H9 (cell line): ENCODE data around the gene PCDHA1. TPM values are rescaled to one million over a fixed set of nuclear protein-coding genes. Genes with fewer than 3 reads are reported as not detected.

Source experiments
- DNase-seq: peaks from one replicate; pipeline ENCODE4 v3.0.0-alpha.2; 2017
- H2AFZ ChIP-seq: one replicate; pipeline ENCODE4 v1.6.1; 2013; ENCODE audit warnings: mild to moderate bottlenecking, low read length, control low read depth, moderate library complexity
- H2AK5ac ChIP-seq: 2 replicates; pipeline ENCODE4 v1.6.1; 2013; ENCODE audit warnings: low read length, control low read depth, mixed read lengths; ENCODE audit not compliant: insufficient read length
- H2BK120ac ChIP-seq: one replicate; pipeline ENCODE4 v1.6.1; 2013; ENCODE audit warnings: low read depth, mild to moderate bottlenecking, low read length, control low read depth, inconsistent platforms; ENCODE audit not compliant: poor library complexity, severe bottlenecking
- H2BK12ac ChIP-seq: 2 replicates; pipeline ENCODE4 v1.6.1; 2013; ENCODE audit warnings: low read length, control low read depth, mixed read lengths, low read depth; ENCODE audit not compliant: insufficient read length
- H2BK15ac ChIP-seq: 2 replicates; pipeline ENCODE4 v1.6.1; 2013; ENCODE audit warnings: low read depth, low read length, control low read depth
- H2BK20ac ChIP-seq: one replicate; pipeline ENCODE4 v1.6.1; 2013; ENCODE audit warnings: low read depth, mild to moderate bottlenecking, low read length, control low read depth, inconsistent platforms; ENCODE audit not compliant: poor library complexity, severe bottlenecking
- H2BK5ac ChIP-seq: 2 replicates; pipeline ENCODE4 v1.6.1; 2013; ENCODE audit warnings: low read length, control low read depth, mixed read lengths; ENCODE audit not compliant: insufficient read length
- H3K14ac ChIP-seq: 2 replicates; pipeline ENCODE4 v1.6.1; 2013; ENCODE audit warnings: low read length, control low read depth; ENCODE audit not compliant: insufficient read depth
- H3K18ac ChIP-seq: 2 replicates; pipeline ENCODE4 v1.6.1; 2013; ENCODE audit warnings: low read depth, mild to moderate bottlenecking, mixed read lengths, low read length, control low read depth; ENCODE audit not compliant: insufficient read length
- H3K23ac ChIP-seq: 2 replicates; pipeline ENCODE4 v1.6.1; 2013; ENCODE audit warnings: low read length, control low read depth, mixed read lengths, low read depth; ENCODE audit not compliant: insufficient read length
- H3K23me2 ChIP-seq: 2 replicates; pipeline ENCODE4 v1.6.1; 2013; ENCODE audit warnings: low read depth, mild to moderate bottlenecking, mixed read lengths, low read length, control low read depth; ENCODE audit not compliant: insufficient read length, poor library complexity, severe bottlenecking
- H3K27ac ChIP-seq: 2 replicates; pipeline ENCODE4 v1.5.1; 2013; ENCODE audit warnings: low read length, control low read depth, mixed read lengths, low read depth; ENCODE audit not compliant: insufficient read length
- H3K27me3 ChIP-seq: 2 replicates; pipeline ENCODE4 v1.6.1; 2013; ENCODE audit warnings: low read length, control low read depth, inconsistent platforms; ENCODE audit not compliant: insufficient read depth
- H3K4ac ChIP-seq: 2 replicates; pipeline ENCODE4 v1.6.1; 2013; ENCODE audit warnings: low read depth, mild to moderate bottlenecking, control low read depth, inconsistent platforms, low read length, moderate library complexity
- H3K4me1 ChIP-seq: 2 replicates; pipeline ENCODE4 v1.6.1; 2013; ENCODE audit warnings: low read length, control low read depth, inconsistent platforms; ENCODE audit not compliant: insufficient read depth
- H3K4me2 ChIP-seq: 2 replicates; pipeline ENCODE4 v1.6.1; 2013; ENCODE audit warnings: low read length, control low read depth, mixed read lengths; ENCODE audit not compliant: insufficient read length, insufficient read depth
- H3K56ac ChIP-seq: 2 replicates; pipeline ENCODE4 v1.6.1; 2013; ENCODE audit warnings: low read depth, mild to moderate bottlenecking, mixed read lengths, low read length, control low read depth; ENCODE audit not compliant: insufficient read length
- H3K79me1 ChIP-seq: 2 replicates; pipeline ENCODE4 v1.6.1; 2013; ENCODE audit warnings: low read depth, mild to moderate bottlenecking, moderate library complexity, low read length, control low read depth, inconsistent platforms; ENCODE audit not compliant: insufficient read depth, poor library complexity, severe bottlenecking
- H3K79me2 ChIP-seq: 2 replicates; pipeline ENCODE4 v1.6.1; 2013; ENCODE audit warnings: low read length, control low read depth, inconsistent platforms; ENCODE audit not compliant: insufficient read depth
- H3K9ac ChIP-seq: 2 replicates; pipeline ENCODE4 v1.6.1; 2013; ENCODE audit warnings: low read length, control low read depth, mixed read lengths; ENCODE audit not compliant: insufficient read length; ENCODE audit errors: extremely low read depth
- H3K9me3 ChIP-seq: one replicate; pipeline ENCODE4 v1.6.1; 2013; ENCODE audit warnings: low read depth, low read length, inconsistent platforms; ENCODE audit not compliant: control insufficient read depth
- H3T11ph ChIP-seq: one replicate; pipeline ENCODE4 v1.6.1; 2013; ENCODE audit warnings: mild to moderate bottlenecking, low read length, control low read depth, inconsistent platforms
- H4K20me1 ChIP-seq: one replicate; pipeline ENCODE4 v1.6.1; 2013; ENCODE audit not compliant: control insufficient read depth, insufficient read length, insufficient read depth
- H4K5ac ChIP-seq: 2 replicates; pipeline ENCODE4 v1.6.1; 2013; ENCODE audit warnings: low read depth, mild to moderate bottlenecking, mixed read lengths, low read length, control low read depth; ENCODE audit not compliant: insufficient read length
- H4K8ac ChIP-seq: replicated peaks from 2 replicates; pipeline ENCODE4 v1.6.1; 2013; ENCODE audit warnings: low read length, control low read depth, mixed read lengths, low read depth; ENCODE audit not compliant: insufficient read length
- H4K91ac ChIP-seq: 2 replicates; pipeline ENCODE4 v1.6.1; 2013; ENCODE audit warnings: low read depth, mild to moderate bottlenecking, moderate library complexity, mixed read lengths, low read length, control low read depth; ENCODE audit not compliant: insufficient read length
- H3K27ac Mint-ChIP-seq, 3 experiments: 2 replicates in 2 of 3; 3 replicates in 1 of 3; pipeline ENCODE4 v1.8.0; 2020 to 2021; ENCODE audit warnings: mixed read lengths in 3 of 3, mild to moderate bottlenecking in 1 of 3, moderate library complexity in 1 of 3
- H3K27me3 Mint-ChIP-seq: 2 replicates; pipeline ENCODE4 v1.8.0; 2021; ENCODE audit warnings: low read depth, mild to moderate bottlenecking, moderate library complexity, mixed read lengths
- H3K36me3 Mint-ChIP-seq, 3 experiments: 2 replicates in 2 of 3; 3 replicates in 1 of 3; pipeline ENCODE4 v1.8.0; 2020 to 2021; ENCODE audit warnings: low read depth in 3 of 3, mixed read lengths in 3 of 3; ENCODE audit not compliant: insufficient read depth in 1 of 3
- H3K4me1 Mint-ChIP-seq, 2 experiments: 2 replicates each; pipeline ENCODE4 v1.8.0; 2020; ENCODE audit warnings: mixed read lengths in 2 of 2
- H3K4me3 Mint-ChIP-seq, 2 experiments: 2 replicates in 1 of 2; 3 replicates in 1 of 2; pipeline ENCODE4 v1.8.0; 2020 to 2021; ENCODE audit warnings: mild to moderate bottlenecking in 2 of 2, mixed read lengths in 2 of 2, moderate library complexity in 1 of 2
- H3K9me3 Mint-ChIP-seq, 2 experiments: 2 replicates in 1 of 2; 3 replicates in 1 of 2; pipeline ENCODE4 v1.8.0; 2020; ENCODE audit warnings: mild to moderate bottlenecking in 2 of 2, mixed read lengths in 2 of 2, moderate library complexity in 1 of 2
- WGBS: extraction: QIAGEN DNeasy Blood & Tissue Kit; methylation state at CpG from one replicate; pipeline ENCODE4 v1.1.7; 2013; ENCODE audit warnings: missing lambda C conversion rate, low lambda C conversion rate, mixed read lengths; ENCODE audit not compliant: insufficient read length; ENCODE audit errors: extremely low coverage; 5-methylcytosine and 5-hydroxymethylcytosine counted together
- total RNA-seq: library from RNA; stranded (reverse); gene quantifications from 2 replicates; pipeline ENCODE4 v1.2.1, GENCODE V29; 2021
- TF ChIP-seq, protein P1 (sequence below): fragments of 200-600 bp; sonication (generic); conservative IDR thresholded peaks from 3 replicates; pipeline ENCODE4 v1.8.0; 2021; ENCODE audit warnings: antibody characterized with exemption, mild to moderate bottlenecking

Gene PCDHA1
- total RNA-seq, 1 experiment from 2014 or later, result 0.61 TPM

DNA sequence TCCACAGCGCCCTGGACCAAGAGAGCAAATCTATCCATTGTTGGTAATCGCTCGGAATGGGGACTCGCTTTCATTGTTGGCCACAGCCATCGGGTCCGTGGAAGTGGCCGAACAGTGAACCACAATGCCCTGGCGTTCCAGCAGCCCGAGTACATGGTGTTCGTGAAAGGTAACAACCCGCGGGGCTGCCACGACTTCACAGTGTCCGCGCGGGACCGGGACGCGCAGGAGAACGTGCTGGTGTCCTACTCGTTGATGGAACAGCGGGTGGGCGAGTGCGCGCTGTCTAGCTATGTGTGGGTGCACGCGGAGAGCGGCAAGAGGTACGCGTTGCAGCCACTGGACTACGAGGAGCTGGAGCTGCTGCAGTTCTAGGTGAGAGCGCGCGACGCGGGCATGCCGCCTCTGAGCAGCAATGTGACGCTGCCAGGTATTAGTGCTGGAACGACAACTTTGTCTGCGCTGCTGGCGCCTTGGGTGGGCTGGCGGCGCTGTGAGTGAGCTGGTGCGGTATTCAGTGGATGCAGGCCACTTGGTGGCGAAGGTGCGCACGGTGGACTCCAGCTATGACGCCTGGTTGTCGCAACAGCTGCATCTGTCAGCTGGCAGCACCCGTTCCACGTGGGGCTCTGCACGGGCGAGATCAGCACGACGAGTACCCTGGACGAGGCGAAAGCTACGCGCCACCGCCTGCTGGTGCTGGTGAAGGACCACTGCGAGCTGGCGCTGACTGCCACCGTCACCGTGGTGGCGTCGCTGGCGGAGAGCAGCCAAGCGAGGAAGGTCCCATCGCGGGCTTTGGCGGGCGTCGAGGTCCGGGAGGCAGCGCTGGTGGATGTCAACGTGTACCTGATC, 76.7 kb downstream of the PCDHA1 start:
- Mint-ChIP-seq H3K27me3 (no peaks in the 10 kb centered on the region), H3K36me3 (peaks cover 35 to 48% (median 41%) of the 10 kb centered on the region in 3 experiments), H3K4me3 (no peak overlapping the region), H3K4me1 (peaks cover 0 to 6% of the 10 kb centered on the region in 2 experiments; a peak in 1 of 4 replicates), H3K9me3 (peaks cover 26 to 35% of the 10 kb centered on the region in 2 experiments), H3K27ac (no peak overlapping the region; a peak in 1 of 7 replicates)
- Histone ChIP-seq H3K4me1 (no peaks in the 10 kb centered on the region), H3K18ac (no peak overlapping the region), H3K79me2 (no peaks in the 10 kb centered on the region), H4K20me1 (no peaks in the 10 kb centered on the region), H2AFZ (no peak overlapping the region), H3K4me2 (no peak overlapping the region), H3K4ac (no peak overlapping the region), H4K5ac (no peak overlapping the region), H3K27ac (no peak overlapping the region), H3K9me3 (peaks cover 9% of the 10 kb centered on the region), H3K23ac (no peak overlapping the region), H4K91ac (no peak overlapping the region), H2AK5ac (no peak overlapping the region), H2BK5ac (no peak overlapping the region), H2BK20ac (no peak overlapping the region), H3K14ac (no peak overlapping the region), H3K56ac (no peak overlapping the region), H2BK120ac (no peak overlapping the region), H3T11ph (no peak overlapping the region), H4K8ac (no peak overlapping the region), H3K79me1 (no peaks in the 10 kb centered on the region), H3K23me2 (no peaks in the 10 kb centered on the region), H2BK12ac (no peak overlapping the region), H2BK15ac (no peak overlapping the region), H3K27me3 (no peaks in the 10 kb centered on the region), H3K9ac (no peak overlapping the region)
- WGBS, result no CpG with 5 or more reads among the region's 76 CpGs
- DNase-seq, result no peak
- TF ChIP-seq, protein P1, sequence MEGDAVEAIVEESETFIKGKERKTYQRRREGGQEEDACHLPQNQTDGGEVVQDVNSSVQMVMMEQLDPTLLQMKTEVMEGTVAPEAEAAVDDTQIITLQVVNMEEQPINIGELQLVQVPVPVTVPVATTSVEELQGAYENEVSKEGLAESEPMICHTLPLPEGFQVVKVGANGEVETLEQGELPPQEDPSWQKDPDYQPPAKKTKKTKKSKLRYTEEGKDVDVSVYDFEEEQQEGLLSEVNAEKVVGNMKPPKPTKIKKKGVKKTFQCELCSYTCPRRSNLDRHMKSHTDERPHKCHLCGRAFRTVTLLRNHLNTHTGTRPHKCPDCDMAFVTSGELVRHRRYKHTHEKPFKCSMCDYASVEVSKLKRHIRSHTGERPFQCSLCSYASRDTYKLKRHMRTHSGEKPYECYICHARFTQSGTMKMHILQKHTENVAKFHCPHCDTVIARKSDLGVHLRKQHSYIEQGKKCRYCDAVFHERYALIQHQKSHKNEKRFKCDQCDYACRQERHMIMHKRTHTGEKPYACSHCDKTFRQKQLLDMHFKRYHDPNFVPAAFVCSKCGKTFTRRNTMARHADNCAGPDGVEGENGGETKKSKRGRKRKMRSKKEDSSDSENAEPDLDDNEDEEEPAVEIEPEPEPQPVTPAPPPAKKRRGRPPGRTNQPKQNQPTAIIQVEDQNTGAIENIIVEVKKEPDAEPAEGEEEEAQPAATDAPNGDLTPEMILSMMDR, result no peak
